SKM-1 treated with dmso at 0.1 percent for 144 hours (cell line): ENCODE data around the gene MPG.

ENCODE experiments used
- DNase-seq: peaks from one replicate; lab custom pipeline; 2025; ENCODE audit not compliant: unreplicated experiment; lab: John Stamatoyannopoulos, UW

Gene MPG

DNA sequence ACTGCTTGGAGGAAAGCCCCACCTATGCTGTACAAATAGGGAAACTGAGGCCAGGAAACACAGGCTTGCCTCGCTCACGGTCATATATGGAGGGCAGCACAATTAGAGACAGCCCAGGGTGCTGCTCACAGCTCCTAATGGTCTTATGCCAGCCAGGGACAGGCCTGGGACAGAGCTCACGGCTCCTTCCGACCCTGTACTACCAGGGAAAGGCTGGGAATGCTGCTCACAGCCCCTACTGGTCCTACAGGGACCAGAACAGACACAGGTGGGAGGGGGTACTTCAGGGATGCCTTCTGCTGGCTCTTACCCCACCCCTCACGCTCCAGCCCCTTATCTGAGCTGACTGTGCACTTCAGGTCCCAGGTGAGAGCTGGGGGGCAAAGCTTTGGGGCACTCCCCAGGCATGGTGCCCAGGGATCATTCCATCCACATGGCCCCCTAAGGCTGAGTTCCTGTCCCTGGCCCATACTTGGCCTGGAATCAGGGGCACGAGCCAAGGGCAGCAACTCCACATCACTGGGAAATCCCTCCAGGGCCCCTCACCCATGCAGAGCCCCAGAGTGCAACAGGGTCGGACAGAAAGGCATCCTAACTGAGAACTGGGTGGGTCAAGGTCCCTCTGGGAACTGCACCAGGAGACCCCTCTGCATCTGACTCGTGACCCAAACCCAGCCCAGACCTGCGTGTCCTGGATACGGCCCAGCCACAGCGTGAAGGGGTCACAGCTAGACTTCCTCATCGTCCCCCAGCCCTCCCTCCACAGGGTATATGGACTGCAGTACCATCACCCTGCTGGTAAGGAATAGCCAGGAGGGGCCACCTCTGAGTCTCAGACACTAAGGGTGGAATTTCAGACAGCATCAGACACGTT is 11.5 kb upstream of the MPG start:
- DNase-seq = no peak

DNA sequence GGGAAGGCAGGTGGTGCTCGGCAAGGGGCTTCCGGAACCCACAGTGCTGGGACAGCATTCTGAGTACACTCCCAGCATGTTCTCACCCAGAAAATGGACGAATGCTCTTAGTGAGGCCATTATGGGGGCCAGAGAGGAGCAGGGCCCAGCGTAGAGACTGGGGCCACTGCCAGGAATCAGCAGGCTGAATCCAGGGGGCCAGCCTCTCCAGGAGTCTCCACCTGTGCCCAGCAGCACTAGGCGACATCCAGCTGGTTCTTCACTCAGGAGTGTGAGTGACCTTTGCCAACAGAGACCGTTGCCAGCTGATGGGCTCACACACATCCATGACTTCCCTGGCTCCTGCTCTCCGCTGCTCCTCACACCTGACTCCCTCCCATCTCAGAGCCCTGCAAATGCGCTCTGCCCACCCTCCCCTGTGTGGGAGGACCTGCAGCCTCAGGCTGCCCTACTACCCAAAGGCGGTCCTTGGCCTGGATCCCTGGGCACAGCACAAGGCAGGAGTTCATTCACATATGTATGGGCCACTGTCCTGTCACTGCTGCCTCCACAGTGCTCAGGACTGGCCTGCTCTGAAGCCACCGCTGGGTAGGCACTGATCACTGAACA is 10.7 kb upstream of the MPG start:
- DNase-seq = no peak

DNA sequence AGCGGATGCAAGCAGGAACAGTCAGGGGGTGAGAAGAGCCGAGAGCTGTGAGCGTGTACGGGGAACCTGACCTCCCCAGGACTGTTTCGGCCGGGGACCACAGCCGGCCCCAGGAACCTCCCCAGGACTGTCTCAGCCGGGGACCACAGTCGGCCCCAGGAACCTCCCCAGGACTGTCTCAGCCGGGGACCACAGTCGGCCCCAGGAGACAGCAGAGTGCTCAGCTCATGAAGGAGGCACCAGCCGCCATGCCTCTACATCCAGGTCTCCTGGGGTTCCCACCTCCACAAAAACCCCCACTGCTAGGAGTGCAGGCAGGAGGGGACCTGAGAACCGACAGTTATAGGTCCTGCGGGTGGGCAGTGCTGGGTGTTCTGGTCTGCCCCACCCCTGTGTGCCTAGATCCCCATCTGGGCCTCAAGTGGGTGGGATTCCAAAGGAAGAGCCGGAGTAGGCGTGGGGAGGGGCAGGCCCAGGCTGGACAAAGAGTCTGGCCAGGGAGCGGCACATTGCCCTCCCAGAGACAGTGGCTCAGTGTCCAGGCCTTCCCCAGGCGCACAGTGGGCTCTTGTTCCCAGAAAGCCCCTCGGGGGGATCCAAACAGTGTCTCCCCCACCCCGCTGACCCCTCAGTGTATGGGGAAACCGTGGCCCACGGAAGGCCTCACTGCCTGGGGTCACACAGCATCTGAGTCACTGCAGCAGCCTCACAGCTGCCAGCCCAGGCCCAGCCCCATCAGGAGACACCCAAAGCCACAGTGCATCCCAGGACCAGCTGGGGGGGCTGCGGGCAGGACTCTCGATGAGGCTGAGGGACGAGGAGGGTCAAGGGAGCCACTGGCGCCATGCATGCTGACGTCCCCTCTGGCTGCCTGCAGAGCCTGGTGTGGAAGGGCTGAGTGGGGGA is 9.9 kb upstream of the MPG start:
- DNase-seq = no peak

DNA sequence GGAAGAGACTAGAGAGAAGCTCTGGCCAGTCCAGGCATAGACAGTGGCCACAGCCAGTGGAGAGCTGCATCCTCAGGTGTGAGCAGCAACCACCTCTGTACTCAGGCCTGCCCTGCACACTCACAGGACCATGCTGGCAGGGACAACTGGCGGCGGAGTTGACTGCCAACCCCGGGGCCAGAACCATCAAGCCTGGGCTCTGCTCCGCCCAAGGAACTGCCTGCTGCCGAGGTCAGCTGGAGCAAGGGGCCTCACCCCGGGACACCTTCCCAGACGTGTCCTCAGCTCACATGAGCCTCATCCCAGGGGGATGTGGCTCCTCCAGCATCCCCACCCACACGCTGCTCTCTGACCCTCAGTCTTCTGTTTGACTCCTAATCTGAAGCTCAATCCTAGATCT is 8.8 kb upstream of the MPG start:
- DNase-seq = no peak

DNA sequence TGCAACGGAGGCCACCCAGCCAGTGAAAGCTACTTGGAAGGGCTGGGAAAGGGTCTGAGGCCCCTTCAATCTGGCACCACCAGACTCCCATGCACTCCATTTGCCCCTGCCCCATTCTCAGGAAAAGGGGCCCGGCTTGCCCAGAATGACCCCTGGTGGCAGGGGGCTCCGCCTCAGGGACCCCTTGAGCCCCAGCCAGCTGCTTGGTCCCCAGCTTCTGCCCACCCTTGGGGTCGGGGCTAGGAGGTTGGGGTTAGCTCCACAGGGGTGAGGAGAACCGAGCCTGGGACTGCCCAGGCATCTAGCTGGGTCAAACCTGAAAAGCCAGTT is 6.8 kb upstream of the MPG start:
- DNase-seq = no peak

DNA sequence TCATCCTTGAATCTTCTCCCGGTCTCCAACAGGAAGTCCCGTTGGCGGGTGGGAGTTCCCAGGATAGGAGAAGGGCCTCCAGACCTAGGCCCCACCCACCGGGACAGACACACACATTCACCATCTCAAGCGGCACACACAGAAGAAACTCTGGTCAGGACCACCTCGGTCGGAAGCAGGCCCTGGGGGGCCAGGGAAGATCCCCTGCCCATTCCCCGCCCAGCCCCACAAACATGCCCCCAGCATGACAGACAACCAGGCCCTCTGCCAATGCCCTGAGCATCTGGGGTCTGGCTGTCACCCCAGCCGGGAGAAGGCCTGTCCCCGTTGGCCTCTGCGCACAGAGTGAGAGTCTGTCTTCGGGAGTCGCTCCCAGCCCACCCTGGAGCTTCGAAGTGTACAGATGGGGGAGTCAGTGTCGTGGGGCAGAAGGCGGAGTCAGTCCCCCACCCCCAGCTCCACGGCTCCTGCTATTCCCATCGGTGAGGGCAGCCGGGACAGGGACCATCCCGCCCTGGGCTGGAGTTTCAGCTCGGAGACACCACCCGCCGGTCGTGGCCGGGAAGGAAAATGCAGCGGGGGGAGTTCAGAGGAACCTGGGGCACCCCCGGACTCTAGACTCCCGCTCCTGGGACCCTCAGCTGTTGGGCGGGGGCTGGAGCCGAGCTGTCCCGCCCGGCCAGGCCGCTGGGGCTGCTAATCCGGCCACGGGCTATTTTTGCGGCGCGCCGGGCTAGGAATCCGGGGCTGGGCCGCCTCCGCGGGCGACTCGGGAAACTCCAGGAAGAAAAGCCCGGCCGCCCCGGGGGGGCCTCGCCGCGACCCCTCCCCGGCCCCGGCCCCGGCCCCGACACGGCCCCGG is 6.3 kb upstream of the MPG start:
- DNase-seq = no peak

DNA sequence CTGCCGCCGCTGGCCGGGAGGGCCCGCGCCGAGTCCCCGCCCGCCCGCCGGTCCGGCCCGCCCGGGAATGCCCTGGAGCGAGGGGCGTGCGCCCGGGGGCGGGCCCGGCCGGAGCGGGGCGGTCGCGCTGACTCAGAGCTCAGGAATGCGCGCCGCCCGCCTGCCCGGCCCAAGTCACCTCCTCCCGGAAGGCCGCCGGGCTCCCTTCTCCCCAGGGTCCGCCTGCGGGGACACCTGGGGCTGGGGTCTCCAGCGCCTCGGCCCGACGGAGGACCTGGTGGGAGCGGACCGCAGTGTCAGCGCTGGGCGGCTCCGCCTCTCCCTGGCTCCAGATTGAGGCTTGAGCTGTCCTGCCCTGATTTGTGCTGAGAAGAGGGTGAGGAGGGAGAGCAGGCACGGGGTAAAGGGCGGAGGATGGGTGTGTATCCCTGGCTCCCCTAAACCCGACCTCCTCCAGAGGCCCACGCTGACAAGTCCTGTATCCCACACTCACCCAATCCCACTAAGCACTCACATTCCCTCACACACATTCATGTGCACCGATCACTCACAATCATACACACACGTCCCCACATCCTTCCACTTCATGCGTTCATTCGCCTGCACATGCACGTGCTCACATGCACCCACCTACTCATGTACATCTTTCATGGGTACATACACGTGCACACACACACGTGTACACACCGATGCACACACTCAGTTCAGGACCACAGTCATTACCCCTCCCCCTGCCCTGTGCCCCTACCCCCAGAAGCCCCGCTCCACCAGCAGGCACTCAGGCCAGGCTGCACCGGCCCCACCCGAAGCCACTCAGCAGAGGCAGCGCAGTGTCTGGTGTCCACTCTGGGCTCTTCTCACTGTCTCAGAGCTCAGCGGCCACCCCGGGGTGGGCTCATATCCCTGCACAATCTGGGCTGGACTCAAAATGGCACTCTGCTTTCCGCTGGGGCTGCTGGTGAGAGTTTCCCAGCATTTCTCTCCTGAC is 5.2 kb upstream of the MPG start, which contains the start of gene RHBDF1:
Gene RHBDF1, minus strand, starts transcription at position 71 of the 988 bp plus-strand sequence. CDS start 7,616 bp downstream, outside the sequence.
- no peak for DNase-seq

DNA sequence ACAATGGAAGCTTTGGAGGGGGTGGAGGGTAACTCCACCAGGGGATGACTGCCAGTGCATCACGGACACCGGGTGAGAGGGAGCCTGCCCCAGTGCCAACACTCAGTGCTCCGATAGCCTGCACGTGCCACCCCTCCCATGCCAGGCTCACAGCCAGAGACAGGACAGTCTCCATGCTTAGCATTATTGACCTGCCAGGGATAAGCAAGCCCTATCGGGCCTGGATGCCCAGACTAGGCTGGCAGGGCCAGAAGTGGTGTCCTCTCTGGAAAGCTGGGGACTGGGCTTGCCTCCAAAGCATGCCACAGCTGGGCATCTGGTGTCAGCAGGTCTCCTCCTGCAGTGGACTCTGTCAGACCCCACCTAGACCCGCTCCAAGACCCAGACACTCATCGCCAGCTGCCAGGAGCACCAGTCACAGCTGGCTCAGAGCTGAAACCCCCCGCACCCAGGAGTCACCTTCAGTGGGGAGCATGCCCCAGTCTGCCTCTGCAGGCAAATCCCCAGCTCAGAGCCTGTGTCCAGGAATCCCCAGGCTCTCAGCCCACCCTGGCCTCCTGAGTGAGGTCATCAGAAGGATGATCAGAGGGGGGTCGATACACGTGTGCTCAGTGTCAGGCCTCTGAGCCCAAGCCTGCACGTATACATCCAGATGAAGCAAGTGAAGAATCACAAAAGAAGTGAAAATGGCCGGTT is 3.8 kb upstream of the MPG start:
- DNase-seq = no peak

DNA sequence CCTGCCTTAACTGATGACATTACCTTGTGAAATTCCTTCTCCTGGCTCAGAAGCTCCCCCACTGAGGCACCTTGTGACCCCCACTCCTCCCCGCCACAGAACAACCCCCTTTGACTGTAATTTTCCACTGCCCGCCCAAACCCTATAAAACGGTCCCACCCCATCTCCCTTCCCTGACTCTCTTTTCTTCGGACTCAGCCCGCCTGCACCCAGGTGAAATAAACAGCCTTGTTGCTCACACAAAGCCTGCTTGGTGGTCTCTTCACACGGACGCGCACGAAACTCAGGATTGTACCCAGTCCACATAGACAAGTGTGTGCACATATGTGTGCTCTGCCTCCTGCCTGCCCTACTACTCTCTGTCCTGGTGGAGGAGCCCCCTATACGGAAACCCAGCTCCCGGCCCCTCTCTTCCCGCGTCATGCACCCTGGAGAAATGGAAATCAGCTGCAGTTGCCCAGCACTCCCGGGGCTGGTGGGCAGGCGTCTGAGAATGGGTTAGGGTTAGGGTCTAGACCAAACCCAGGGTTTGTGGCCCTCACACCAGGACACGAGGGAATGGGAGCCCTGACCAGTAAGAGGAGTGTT is 3.2 kb upstream of the MPG start:
- DNase-seq = no peak

DNA sequence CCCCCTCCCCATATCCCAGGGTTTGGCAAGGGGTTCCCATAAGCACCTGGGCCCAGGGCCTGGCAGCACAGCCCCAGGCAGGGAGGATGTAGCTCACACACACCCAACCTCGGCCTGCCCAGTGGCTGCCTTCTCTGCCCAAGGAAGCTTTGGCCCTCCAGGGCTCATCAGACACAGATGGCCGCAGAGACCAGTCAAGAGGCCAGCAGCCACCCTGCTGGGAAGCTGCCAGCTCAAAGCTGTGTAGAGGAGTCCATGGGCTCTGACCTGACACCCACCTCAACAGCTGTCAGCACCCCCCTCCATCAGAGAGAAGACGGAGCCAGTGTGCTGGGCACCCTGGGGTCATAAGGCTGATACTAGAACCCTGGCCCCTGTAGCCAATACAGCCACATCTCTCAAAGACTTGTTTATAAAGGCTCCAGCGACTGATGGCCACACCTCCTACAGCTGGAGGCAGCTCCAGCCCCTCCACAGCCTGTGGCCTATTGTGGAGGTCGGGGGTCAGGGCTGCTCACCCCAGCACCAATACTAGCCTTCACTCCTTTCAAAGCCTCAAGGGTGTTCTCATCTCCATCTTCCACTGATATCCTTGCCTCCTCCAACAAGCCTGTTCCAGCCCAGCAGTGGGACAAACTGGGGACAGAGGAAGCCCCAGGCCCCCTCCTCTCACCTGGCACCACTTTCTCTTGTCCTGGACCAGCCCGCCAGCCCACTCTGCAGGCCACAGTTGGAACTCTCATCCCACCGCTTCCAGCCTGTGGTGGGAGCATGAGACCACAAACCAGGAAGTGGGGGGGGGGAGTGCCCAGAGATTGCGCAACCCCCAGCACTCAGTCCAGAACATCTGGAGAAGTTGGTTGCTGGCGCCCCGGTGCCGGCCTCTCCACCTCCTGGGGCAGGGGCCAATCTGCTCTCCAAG is 2.2 kb upstream of the MPG start:
- DNase-seq = peak; percentile 83

DNA sequence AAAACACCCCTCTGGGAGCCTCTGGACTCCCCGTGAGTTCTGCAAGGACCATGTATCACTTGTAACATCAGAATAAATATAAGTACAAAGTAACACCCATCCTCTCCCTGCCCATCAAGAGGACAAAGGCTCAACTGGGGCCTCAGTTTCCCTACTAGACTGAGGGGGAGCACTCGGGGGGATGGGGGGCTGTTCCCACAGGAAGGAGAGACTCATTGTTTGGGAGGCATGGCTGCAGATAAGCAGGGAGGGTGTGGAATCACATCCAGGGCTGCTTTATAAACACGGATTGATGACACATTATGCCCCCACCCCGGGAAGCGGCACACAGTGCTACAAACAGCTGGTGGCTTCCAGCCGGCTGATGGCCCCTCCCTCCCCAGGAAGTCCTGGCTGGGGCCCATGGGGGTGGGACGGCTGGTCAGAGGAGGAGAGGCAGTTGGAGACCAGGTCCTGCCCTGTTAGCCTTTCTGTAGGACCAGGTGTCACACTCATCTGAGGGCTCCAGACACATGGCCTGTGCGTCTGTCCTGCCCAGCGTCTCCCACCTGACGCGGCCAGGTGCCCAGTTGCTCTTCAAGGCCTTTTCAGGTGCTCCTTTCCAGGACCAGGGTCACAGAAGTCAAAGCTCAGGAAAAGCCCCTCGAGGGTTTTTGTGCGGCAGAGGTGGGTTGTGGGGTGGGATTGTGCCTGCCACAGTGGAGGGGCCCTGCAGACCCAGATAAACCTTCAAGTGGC is 1.3 kb upstream of the MPG start:
- DNase-seq = no peak

DNA sequence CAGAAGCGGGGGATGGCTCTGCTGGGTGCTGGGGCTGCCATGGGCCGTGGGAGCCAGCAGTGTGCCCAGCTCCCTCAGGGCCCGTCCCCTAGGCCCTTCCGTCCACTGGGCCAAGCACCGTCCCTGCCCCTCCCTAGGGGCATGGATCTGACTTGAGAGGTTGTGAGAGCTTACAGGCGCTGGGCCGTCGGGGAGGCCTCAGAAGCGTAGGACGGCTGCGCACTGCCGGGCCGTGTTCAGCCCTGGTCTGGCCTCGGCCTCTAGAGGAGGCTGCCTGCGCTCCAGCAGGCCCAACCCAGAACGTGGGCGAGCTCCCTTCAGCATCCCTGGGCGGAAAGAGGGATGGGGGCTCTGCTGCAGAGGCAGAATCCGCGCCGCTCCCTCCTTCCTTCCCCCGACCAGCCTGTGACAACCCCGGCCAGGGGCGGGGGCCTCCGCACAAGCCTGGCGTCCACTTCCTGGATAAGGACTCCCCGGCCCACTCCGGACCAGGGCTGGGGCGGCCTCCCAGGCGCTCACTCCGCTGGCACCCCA is 685 bp upstream of the MPG start:
- no peak for DNase-seq

DNA sequence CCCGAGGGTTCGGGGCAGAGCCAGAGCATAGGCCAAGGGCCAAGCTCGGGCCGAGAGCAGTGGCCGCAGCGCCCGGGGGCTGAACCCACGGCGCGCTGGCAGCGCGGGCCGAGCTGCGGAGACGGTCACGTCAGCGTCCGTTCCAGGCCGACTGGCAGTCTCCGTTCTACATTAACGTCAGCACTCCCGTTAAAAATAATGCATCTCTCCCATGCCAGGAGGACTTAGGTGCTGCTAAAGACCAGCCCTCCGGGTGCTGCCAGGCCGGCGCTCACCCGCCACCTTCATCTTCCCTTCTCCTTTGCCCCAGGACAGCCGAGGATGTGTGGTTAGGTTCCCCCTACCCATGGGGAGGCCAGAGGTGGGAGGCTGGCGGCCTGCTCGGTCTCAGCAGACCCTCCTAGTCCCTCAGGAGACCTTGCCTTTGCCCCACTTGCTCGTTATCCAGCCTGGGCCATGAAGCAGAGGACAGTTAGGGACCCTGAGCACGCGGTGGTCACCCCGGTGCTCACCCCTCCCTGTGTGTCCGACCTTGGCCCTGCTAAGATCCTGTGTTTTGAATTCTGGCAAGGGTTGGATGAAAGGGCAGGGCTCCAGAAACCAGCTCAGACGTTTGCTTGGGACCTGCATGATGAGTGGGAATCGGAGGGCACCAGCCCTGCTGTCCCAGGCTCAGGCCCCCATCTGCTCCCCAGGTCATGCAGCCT is 572 bp downstream of the MPG start:
- DNase-seq = no peak

DNA sequence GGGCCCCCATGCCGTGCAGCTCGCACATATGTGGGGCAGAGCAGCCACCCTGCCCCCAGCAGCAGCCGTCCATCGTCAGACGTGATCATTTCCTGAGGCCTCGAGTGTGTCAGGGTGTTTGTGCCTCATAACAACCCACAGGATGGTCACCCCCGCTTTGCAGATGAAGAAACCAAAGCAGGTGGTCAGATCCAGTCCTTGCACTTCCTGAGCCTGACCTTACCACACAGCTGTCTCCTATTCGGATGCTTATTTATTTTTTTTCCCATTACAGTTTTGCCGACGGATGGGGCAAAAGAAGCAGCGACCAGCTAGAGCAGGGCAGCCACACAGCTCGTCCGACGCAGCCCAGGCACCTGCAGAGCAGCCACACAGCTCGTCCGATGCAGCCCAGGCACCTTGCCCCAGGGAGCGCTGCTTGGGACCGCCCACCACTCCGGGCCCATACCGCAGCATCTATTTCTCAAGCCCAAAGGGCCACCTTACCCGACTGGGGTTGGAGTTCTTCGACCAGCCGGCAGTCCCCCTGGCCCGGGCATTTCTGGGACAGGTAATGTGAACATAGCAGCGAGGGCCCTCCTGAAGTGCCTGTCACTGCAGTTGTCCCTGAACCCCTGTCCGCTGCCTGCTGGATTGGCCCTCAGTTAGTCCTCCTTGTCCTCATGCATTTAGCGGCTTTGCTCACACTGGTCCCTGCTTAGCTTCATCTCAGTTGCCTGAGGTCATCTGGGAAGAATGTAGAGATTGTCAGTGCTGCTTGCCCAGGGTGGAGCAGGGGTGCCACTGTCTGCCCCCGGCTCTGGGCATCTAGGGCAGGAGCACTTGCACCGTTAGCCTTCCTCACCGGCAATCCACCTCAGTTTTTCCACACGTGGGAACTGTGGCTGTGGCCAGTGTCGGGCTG is 1.4 kb downstream of the MPG start:
- DNase-seq = no peak

DNA sequence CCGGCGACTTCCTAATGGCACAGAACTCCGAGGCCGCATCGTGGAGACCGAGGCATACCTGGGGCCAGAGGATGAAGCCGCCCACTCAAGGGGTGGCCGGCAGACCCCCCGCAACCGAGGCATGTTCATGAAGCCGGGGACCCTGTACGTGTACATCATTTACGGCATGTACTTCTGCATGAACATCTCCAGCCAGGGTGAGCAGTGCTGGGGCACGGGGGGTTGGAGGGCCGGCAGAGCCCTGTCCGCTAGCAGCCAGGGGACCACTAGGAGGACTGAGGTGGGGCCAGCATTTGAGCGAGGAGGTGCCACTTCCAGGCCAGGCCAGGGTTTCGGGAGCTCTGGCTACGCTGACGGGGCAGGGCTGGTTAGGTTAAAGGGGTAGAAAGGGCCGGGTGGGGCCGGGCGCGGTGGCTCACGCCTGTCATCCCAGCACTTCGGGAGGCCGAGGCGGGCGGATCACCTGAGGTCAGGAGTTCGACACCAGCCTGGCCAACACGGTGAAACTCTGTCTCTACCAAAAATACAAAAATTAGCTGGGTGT is 5.1 kb downstream of the MPG start:
- no peak for DNase-seq
